Sigmoid colon (tissue), 4 donors: Measurements from ENCODE around the gene EMD.

ENCODE experiments used
- CTCF ChIP-seq, 4 experiments: fragments of 450-650 bp in 3 of 4; fragments of 200-600 bp in 1 of 4; IDR thresholded peaks; one replicate each; pipeline ENCODE4 v1.5.1; 2016 to 2019; ENCODE audit warnings: antibody characterized with exemption in 4 of 4, mild to moderate bottlenecking in 3 of 4, moderate library complexity in 2 of 4
- EP300 ChIP-seq, 4 donors: sonication (generic); formaldehyde crosslinking; IDR thresholded peaks; one replicate each; pipeline ENCODE4 v1.6.1; 2017; ENCODE audit warnings: antibody characterized with exemption in 4 of 4
- POLR2A ChIP-seq, 2 donors: fragments of 450-650 bp; IDR thresholded peaks; one replicate each; pipeline ENCODE4 v1.6.1; 2016; ENCODE audit warnings: antibody characterized with exemption in 2 of 2, mild to moderate bottlenecking in 2 of 2, moderate library complexity in 2 of 2
- POLR2AphosphoS5 ChIP-seq, 4 donors: sonication (generic); formaldehyde crosslinking; IDR thresholded peaks; one replicate each; pipeline ENCODE4 v1.6.1; 2017; ENCODE audit warnings: antibody characterized with exemption in 4 of 4

DNA sequence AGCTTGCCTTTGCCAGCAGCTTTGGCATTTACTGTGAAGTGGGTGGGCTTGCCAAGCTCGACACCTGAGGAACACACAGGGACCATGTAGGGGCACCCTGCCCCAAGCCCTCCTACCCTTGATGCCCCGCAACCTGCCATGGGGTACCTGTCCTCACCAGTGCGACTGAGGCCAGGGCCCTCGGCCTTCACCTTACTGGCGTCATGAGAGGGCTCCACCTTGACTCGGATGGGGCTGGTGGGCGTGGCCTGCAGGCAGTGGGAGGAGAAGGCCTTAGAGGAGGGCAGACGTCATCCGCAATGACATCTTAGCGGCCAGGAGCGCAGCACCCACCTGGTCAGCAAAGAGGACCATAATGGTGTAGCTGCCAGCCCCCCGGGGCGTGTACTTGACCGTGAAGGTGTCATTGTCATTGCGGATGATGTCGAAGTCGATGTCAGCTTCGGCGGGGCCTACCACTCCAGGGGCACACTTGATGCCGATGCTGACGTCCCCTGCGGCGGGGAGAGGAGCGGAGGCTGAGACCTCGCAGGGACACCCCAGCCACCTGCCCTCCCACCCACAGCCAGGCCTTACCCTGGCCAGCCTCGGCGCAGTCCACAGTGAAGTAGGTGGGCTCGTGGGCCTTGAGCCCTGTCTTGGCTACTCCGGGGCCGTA is 16.9 kb upstream of the EMD start:
- TF ChIP-seq CTCF (IDR thresholded peaks at IDR 0.05) (no peak), POLR2A (IDR thresholded peaks at IDR 0.05) (no peak), POLR2AphosphoS5 (IDR thresholded peaks at IDR 0.05) (peak in 3 of 4 donors; percentile 34 to 76 (median 74)), EP300 (IDR thresholded peaks at IDR 0.05) (no peak)
